Stomach (tissue), 9 donors: ENCODE measurements around the gene ACTL6B. TPM values are rescaled to one million over a fixed set of nuclear protein-coding genes. Genes with fewer than 3 reads are reported as not detected.

Experiments used
- DNase-seq, 2 donors: peaks; one replicate each; pipeline versions ENCODE4 v3.0.0 to v3.0.0-alpha.2; 2013 to 2019
- H3K27ac ChIP-seq, 5 donors: fragments of 200-600 bp in 4 of 5; sonication (generic) in 4 of 5; one replicate each; pipeline ENCODE4 v1.5.1; 2013 to 2019; ENCODE audit warnings: mild to moderate bottlenecking in 1 of 5, moderate library complexity in 1 of 5
- H3K27me3 ChIP-seq, 3 donors: fragments of 200-600 bp; sonication (generic); one replicate each; pipeline ENCODE4 v1.5.1; 2017 to 2019; ENCODE audit warnings: mixed run types in 1 of 3
- H3K36me3 ChIP-seq, 4 donors: fragments of 200-600 bp; sonication (generic); 1 replicate in 3 of 4; 2 replicates in 1 of 4; pipeline ENCODE4 v1.5.1; 2016 to 2019
- H3K4me1 ChIP-seq, 4 donors: fragments of 200-600 bp; sonication (generic); one replicate each; pipeline ENCODE4 v1.5.1; 2016 to 2019
- H3K4me3 ChIP-seq, 4 donors: fragments of 200-600 bp; sonication (generic) in 3 of 4; one replicate each; pipeline ENCODE4 v1.5.1; 2016 to 2019; ENCODE audit warnings: mild to moderate bottlenecking in 1 of 4
- H3K9me3 ChIP-seq, 4 donors: fragments of 200-600 bp; sonication (generic); one replicate each; pipeline ENCODE4 v1.5.1; 2016 to 2019
- CTCF ChIP-seq, 7 experiments: fragments of 450-650 bp in 4 of 7; fragments of 200-600 bp in 3 of 7; sonication (generic) in 3 of 7; IDR thresholded peaks; one replicate each; pipeline ENCODE4 v1.5.1; 2016 to 2019; ENCODE audit warnings: antibody characterized with exemption in 7 of 7, control low read depth in 2 of 7, mild to moderate bottlenecking in 1 of 7
- EP300 ChIP-seq: sonication (generic); formaldehyde crosslinking; IDR thresholded peaks from one replicate; pipeline ENCODE4 v1.6.1; 2017; ENCODE audit warnings: antibody characterized with exemption
- POLR2A ChIP-seq, 4 donors: fragments of 450-650 bp; IDR thresholded peaks; one replicate each; pipeline ENCODE4 v1.6.1; 2016; ENCODE audit warnings: antibody characterized with exemption in 4 of 4, control low read depth in 2 of 4, mild to moderate bottlenecking in 1 of 4, moderate library complexity in 1 of 4
- POLR2AphosphoS5 ChIP-seq, 3 donors: sonication (generic); formaldehyde crosslinking; IDR thresholded peaks; one replicate each; pipeline ENCODE4 v1.6.1; 2016; ENCODE audit warnings: antibody characterized with exemption in 3 of 3
- WGBS, 5 donors: extraction: QIAGEN DNeasy Blood & Tissue Kit in 3 of 5; methylation state at CpG; one replicate each; pipeline versions ENCODE4 v1.1.5 to v1.1.7; 2013 to 2018; 5-methylcytosine and 5-hydroxymethylcytosine counted together
- intact Hi-C: fragments of 100-400 bp; cut with DNase I; formaldehyde crosslinking; loops from one replicate; pipeline ENCODE4 v1.15.1; 2023; ENCODE audit warnings: low total_unique reads
- polyA plus RNA-seq, 3 donors: library from polyadenylated mRNA; stranded (reverse); fragments of 200-250 nt; gene quantifications; one replicate each; pipeline ENCODE4 v1.2.3, GENCODE V29; 2013
- total RNA-seq, 5 donors: library from RNA; depleted of rRNA; stranded (reverse); fragments of >200 nt; gene quantifications; one replicate each; pipeline versions ENCODE4 v1.1.0 to v1.2.3, GENCODE V29; 2014 to 2016
- donor health status: healthy with polysubstance abuse.
- donor health status: Bipolar disorder and iron deficiency.
- donor health status: healthy.

ACTL6B gene
- total and polyA plus RNA-seq, 8 donors = 0.25 to 1.4 (median 0.43) TPM; not detected in 3

DNA sequence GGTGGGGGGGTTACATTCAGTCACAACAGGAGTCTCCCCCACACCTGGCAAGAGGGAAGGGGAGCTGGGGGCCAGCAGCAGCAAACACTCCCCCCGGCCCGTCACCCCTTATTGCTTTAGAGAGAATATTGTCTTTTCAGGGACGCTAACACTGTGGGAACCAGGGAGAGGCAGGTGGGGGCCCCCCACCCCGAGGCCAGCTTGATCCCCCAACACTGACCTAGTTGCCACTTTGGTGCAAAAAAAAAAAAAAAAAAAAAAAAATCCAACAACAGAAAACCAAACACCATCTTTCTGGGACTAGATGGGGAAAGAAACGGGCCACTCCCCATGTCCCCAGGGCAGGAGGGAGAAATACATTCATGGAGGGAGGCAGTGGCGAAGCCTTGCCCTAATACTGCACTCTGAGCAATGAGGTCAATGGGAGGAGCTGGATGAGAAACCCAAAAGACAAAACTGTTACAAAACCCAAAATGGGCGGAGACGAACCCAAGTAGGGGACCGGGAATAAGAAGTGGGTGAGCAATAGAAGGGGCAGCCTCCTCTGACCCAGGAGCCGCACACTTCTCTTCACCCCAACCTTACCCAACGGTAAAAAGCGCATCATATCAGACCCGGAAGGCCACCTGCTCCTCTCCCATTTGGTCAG lies 23.8 kb upstream of the ACTL6B start:
- no peaks in the 10 kb centered on the region for H3K27me3 ChIP-seq
- TF ChIP-seq EP300 = no peak
- peak in 2 of 3 donors; percentile 4 to 18 for TF ChIP-seq POLR2AphosphoS5 (IDR thresholded peaks at IDR 0.05)
- intact Hi-C loops = loop anchor here (10.0 kb wide), 1 partner anchor 205 kb away; the partner anchor contains the start of gene TSC22D4
- peak overlapping the region in 4 of 5 donors; percentile 49 to 75 (median 68) for H3K27ac ChIP-seq
- peaks cover 9 to 51% (median 39%) of the 10 kb centered on the region in 4 donors for H3K4me1 ChIP-seq
- H3K4me3 ChIP-seq = no peak overlapping the region
- 60 to 76% (median 70%) methylated on average over 13 of the region's 13 CpGs for WGBS, 5 donors
- DNase-seq = peak in 1 of 2 donors; percentile 28
- H3K36me3 ChIP-seq = peaks cover 65 to 88% (median 86%) of the 10 kb centered on the region in 4 donors
- H3K9me3 ChIP-seq = no peaks in the 10 kb centered on the region

DNA sequence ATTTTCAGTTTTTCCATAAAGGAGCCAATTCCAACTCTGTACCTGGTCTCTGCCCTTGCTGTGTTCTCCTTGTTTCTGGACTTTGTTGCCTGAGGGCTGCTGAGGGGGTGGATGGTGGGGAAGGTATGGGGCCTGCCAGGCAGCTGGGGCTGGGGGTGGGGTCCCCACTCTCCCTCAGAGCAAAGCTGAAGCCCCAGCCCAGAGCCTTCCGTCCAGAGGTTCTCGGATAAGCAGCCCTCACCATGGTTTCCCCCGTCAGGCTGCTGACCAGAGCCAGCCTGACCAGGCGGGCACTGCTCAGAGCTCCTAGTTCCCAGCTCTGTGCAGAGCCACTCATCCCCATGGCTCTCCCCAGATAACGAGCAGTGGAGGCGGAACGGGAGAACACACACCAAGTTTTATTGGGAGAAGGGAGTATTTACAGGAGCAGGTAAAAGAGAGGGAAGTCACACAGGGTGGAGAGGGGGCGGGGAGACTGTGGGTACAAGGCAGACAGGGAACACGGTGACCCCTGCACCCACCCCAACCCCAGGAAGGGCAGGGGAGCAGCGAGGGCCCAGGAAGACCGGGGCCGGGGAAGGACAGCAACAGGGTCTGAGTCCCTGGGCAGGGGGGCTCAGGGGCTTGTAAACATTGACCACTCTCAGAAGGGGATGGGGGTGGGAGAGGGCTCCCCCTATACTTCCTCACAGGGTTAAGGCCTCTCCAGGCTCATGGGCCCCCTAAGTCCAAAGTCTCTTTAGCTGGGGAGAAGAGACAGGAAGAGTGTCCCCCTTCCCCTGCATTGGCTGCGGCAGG lies 23.1 kb upstream of the ACTL6B start:
- Histone ChIP-seq H3K36me3 (peaks cover 58 to 81% (median 78%) of the 10 kb centered on the region in 4 donors), H3K27me3 (no peaks in the 10 kb centered on the region), H3K4me1 (peaks cover 9 to 51% (median 41%) of the 10 kb centered on the region in 4 donors), H3K27ac (peak overlapping the region in 3 of 5 donors; percentile 59 to 75 (median 68)), H3K4me3 (no peak overlapping the region), H3K9me3 (no peaks in the 10 kb centered on the region)
- peak in 1 of 2 donors; percentile 15 for DNase-seq
- 57 to 74% (median 68%) methylated on average over 11 to 13 of the region's 13 CpGs for WGBS, 5 donors
- TF ChIP-seq POLR2AphosphoS5 (IDR thresholded peaks at IDR 0.05) (no peak), POLR2A (IDR thresholded peaks at IDR 0.05) (no peak), CTCF (IDR thresholded peaks at IDR 0.05) (no peak), EP300 (no peak)
- intact Hi-C loops = loop anchor here (10.0 kb wide), 1 partner anchor 205 kb away; the partner anchor contains the start of gene TSC22D4

GRCh38 chr7:100678291-100678984 lies 22.2 kb upstream of the ACTL6B start:
- no peak overlapping the region for H3K4me3 ChIP-seq
- H3K4me1 ChIP-seq = peaks cover 9 to 51% (median 41%) of the 10 kb centered on the region in 4 donors
- WGBS, 5 donors = 70 to 83% (median 73%) methylated on average over 24 to 35 of the region's 35 CpGs
- intact Hi-C loops = loop anchor here (10.0 kb wide), 1 partner anchor 204 kb away; the partner anchor contains the start of gene TSC22D4
- peaks cover 49 to 72% (median 69%) of the 10 kb centered on the region in 4 donors for H3K36me3 ChIP-seq
- TF ChIP-seq POLR2A (IDR thresholded peaks at IDR 0.05) (no peak), CTCF (IDR thresholded peaks at IDR 0.05) (no peak), POLR2AphosphoS5 (IDR thresholded peaks at IDR 0.05) (no peak), EP300 (no peak)
- peak overlapping the region in 3 of 5 donors; percentile 59 to 75 (median 68) for H3K27ac ChIP-seq
- H3K9me3 ChIP-seq = no peaks in the 10 kb centered on the region
- no peaks in the 10 kb centered on the region for H3K27me3 ChIP-seq
- DNase-seq = peak in 1 of 2 donors; percentile 22

- no peak overlapping the region for H3K4me3 ChIP-seq
- H3K36me3 ChIP-seq = peaks cover 41 to 63% (median 61%) of the 10 kb centered on the region in 4 donors
- no peaks in the 10 kb centered on the region for H3K27me3 ChIP-seq
- H3K4me1 ChIP-seq = peaks cover 9 to 57% (median 44%) of the 10 kb centered on the region in 4 donors
- peak overlapping the region in 2 of 5 donors; percentile 75 to 99 for H3K27ac ChIP-seq
- DNase-seq = peak in 1 of 2 donors; percentile 13
- intact Hi-C loops = loop anchor here (10.0 kb wide), 1 partner anchor 203 kb away; the partner anchor contains the start of gene TSC22D4
- 87 to 91% (median 87%) methylated on average over 29 to 36 of the region's 36 CpGs for WGBS, 5 donors
- H3K9me3 ChIP-seq = no peaks in the 10 kb centered on the region
- TF ChIP-seq EP300 = no peak
- TF ChIP-seq POLR2A (IDR thresholded peaks at IDR 0.05) = no peak
- no peak for TF ChIP-seq CTCF (IDR thresholded peaks at IDR 0.05)
- no peak for TF ChIP-seq POLR2AphosphoS5 (IDR thresholded peaks at IDR 0.05)
These were observed 21.3 kb upstream of the ACTL6B start for GRCh38 chr7:100677308-100678267.
